ENCODE data around the gene KLF17.
"Not testable (repeated sequence)": the region's sequence is repeated elsewhere in the genome, so short reads cannot be mapped to it uniquely, and the experiment has no call there.

The KLF17 gene

GRCh38 chr1:44110916-44111315 is 7.7 kb upstream of the KLF17 start:
- DNase-seq: no peak

- DNase-seq: no peak
These were observed 6.8 kb upstream of the KLF17 start for GRCh38 chr1:44111861-44112260.

GRCh38 chr1:44112486-44112885 is 6.1 kb upstream of the KLF17 start:
- DNase-seq: peak in 1 of 3 donors; percentile 2

GRCh38 chr1:44113095-44113609 is 5.5 kb upstream of the KLF17 start:
- no peak for DNase-seq

- no peak for DNase-seq
These were observed 4.5 kb upstream of the KLF17 start for GRCh38 chr1:44114098-44114497.

GRCh38 chr1:44117272-44117671 is 1.3 kb upstream of the KLF17 start:
- DNase-seq: not testable (repeated sequence)

- no peak for DNase-seq
These were observed 904 bp downstream of the KLF17 start for GRCh38 chr1:44119525-44119924.

- no peak for DNase-seq
These were observed 1.9 kb downstream of the KLF17 start for GRCh38 chr1:44120398-44120949.

GRCh38 chr1:44129616-44130500 is 11.2 kb downstream of the KLF17 start:
- DNase-seq: no peak

GRCh38 chr1:44131411-44131810 is 12.8 kb downstream of the KLF17 start:
- no peak for DNase-seq

GRCh38 chr1:44134071-44134920 is 15.7 kb downstream of the KLF17 start:
- DNase-seq: no peak

- no peak for DNase-seq
These were observed 17.3 kb downstream of the KLF17 start for GRCh38 chr1:44135886-44136285.

GRCh38 chr1:44138239-44138638 is 19.6 kb downstream of the KLF17 start:
- DNase-seq: no peak

GRCh38 chr1:44139565-44139964 is 20.9 kb downstream of the KLF17 start:
- DNase-seq: not testable (repeated sequence)

GRCh38 chr1:44141531-44141930 is 22.9 kb downstream of the KLF17 start, which contains the start of gene KLF18:
KLF18 (minus strand) TSS chr1:44141631; CDS start chr1:44141631, 0 bp downstream.
- DNase-seq: no peak

- DNase-seq: no peak
These were observed 26.5 kb downstream of the KLF17 start for GRCh38 chr1:44144962-44145756.

- DNase-seq: no peak
These were observed 28.1 kb downstream of the KLF17 start for GRCh38 chr1:44146536-44147361.

- DNase-seq: no peak
These were observed 29.0 kb downstream of the KLF17 start for GRCh38 chr1:44147582-44147981.

- DNase-seq: no peak
These were observed 32.7 kb downstream of the KLF17 start for GRCh38 chr1:44151332-44151731.

GRCh38 chr1:44151808-44152207 is 33.2 kb downstream of the KLF17 start:
- no peak for DNase-seq

GRCh38 chr1:44152692-44153091 is 34.1 kb downstream of the KLF17 start:
- DNase-seq: no peak
